HepG2 (cell line): ENCODE results near the gene TNXB. TPM values are rescaled to one million over a fixed set of nuclear protein-coding genes. Genes with fewer than 3 reads are reported as not detected.

ENCODE experiments used
- IKZF4 ChIP-seq: sonication (generic); formaldehyde crosslinking; IDR thresholded peaks from 2 replicates; pipeline ENCODE4 v1.5.1; 2020; ENCODE audit warnings: borderline replicate concordance, mild to moderate bottlenecking, low read depth, missing genetic modification reagents; ENCODE audit errors: not compliant biosample characterization
- POGK ChIP-seq: sonication (generic); formaldehyde crosslinking; conservative IDR thresholded peaks from 2 replicates; pipeline ENCODE4 v1.8.0; 2022; ENCODE audit warnings: mild to moderate bottlenecking, moderate library complexity, missing genetic modification reagents
- RXRA ChIP-seq: sonication (generic); formaldehyde crosslinking; IDR thresholded peaks from 2 replicates; pipeline ENCODE4 v1.5.1; 2020; ENCODE audit warnings: missing genetic modification reagents
- SALL1 ChIP-seq: sonication (generic); formaldehyde crosslinking; IDR thresholded peaks from 2 replicates; pipeline ENCODE4 v1.8.0; 2022; ENCODE audit warnings: mild to moderate bottlenecking, missing genetic modification reagents
- ZNF160 ChIP-seq: sonication (generic); formaldehyde crosslinking; IDR thresholded peaks from 2 replicates; pipeline ENCODE4 v1.8.0; 2022; ENCODE audit warnings: mild to moderate bottlenecking, inconsistent platforms, missing genetic modification reagents
- ZNF777 ChIP-seq: sonication (generic); formaldehyde crosslinking; IDR thresholded peaks from 2 replicates; pipeline ENCODE4 v1.4.0; 2020; ENCODE audit warnings: missing genetic modification reagents
- polyA plus RNA-seq, 8 experiments: library from polyadenylated mRNA; depleted of rRNA in 3 of 8; stranded (reverse) in 7 of 8; unstranded in 1 of 8; fragments of >200 nt; fragmentation: Illumina TruSeq in 4 of 8; extraction: Trizol in 4 of 8; gene quantifications; 2 replicates each; pipeline versions ENCODE4 v1.2.1 to v1.2.3, GENCODE V29; 2011 to 2016; ENCODE audit warnings: low read depth in 4 of 8, missing spikeins in 1 of 8, mixed read lengths in 1 of 8; ENCODE audit not compliant: insufficient read depth in 1 of 8
- total RNA-seq, 5 experiments: library from RNA; depleted of rRNA; stranded (reverse); fragments of >200 nt; fragmentation: Illumina TruSeq; extraction: Trizol; gene quantifications; 2 replicates each; pipeline ENCODE4 v1.2.3, GENCODE V29; 2016; ENCODE audit warnings: low read depth in 1 of 5
- TF ChIP-seq, protein P1 (sequence below): sonication (generic); formaldehyde crosslinking; conservative IDR thresholded peaks from 2 replicates; pipeline ENCODE4 v1.5.0; 2020; ENCODE audit warnings: missing genetic modification reagents
- TF ChIP-seq, protein P2 (sequence below): sonication (generic); formaldehyde crosslinking; IDR thresholded peaks from 2 replicates; pipeline ENCODE4 v1.8.1; 2023; ENCODE audit warnings: mild to moderate bottlenecking, moderate library complexity, missing genetic modification reagents
- TF ChIP-seq, protein P3 (sequence below): sonication (generic); formaldehyde crosslinking; IDR thresholded peaks from 2 replicates; pipeline ENCODE4 v1.5.1; 2020; ENCODE audit warnings: missing genetic modification reagents, mild to moderate bottlenecking, borderline replicate concordance
- TF ChIP-seq, protein P4 (sequence below): IDR thresholded peaks from 2 replicates; pipeline ENCODE4 v1.4.0; 2020; ENCODE audit warnings: mild to moderate bottlenecking, missing genetic modification reagents
- TF ChIP-seq, protein P5 (sequence below): sonication (generic); formaldehyde crosslinking; IDR thresholded peaks from 2 replicates; pipeline ENCODE4 v1.4.0; 2020; ENCODE audit warnings: mild to moderate bottlenecking, low read depth, missing genetic modification reagents

The TNXB gene
- total and polyA plus RNA-seq, 2 of the 13 experiments (the other 11 are each of a cell fraction or from before 2014, with no cell fraction given) = 1.6 to 2.7 TPM

GRCh38 chr6:32096394-32097258 is 12.5 kb downstream of the TNXB start (continued):
- TF ChIP-seq, protein P1, sequence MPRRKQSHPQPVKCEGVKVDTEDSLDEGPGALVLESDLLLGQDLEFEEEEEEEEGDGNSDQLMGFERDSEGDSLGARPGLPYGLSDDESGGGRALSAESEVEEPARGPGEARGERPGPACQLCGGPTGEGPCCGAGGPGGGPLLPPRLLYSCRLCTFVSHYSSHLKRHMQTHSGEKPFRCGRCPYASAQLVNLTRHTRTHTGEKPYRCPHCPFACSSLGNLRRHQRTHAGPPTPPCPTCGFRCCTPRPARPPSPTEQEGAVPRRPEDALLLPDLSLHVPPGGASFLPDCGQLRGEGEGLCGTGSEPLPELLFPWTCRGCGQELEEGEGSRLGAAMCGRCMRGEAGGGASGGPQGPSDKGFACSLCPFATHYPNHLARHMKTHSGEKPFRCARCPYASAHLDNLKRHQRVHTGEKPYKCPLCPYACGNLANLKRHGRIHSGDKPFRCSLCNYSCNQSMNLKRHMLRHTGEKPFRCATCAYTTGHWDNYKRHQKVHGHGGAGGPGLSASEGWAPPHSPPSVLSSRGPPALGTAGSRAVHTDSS (CRISPR knock-in tag) = 0 out of 2 replicates have a peak, but pooled peaks have one; percentile 58
- TF ChIP-seq, protein P2, sequence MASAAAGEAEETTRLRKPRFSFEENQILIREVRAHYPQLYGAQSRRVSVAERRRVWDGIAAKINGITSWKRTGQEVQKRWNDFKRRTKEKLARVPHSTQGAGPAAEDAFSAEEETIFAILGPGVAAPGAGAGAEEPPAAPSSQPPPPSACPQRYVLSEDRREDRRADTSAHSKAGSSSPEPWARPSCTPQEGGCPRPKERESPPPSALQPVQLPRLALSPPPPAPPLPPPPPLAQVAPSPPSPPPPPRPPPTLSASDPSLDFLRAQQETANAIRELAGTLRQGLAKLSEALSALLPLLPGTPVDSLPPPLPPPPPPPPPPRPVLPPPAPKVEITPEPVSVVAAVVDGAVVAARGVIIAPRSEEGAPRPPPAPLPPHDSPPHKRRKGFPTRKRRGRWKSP = peak; percentile 27; the same call in 1 of the 2 replicates
- TF ChIP-seq IKZF4 (CRISPR knock-in tag) = peak; percentile 55
- TF ChIP-seq, protein P3, sequence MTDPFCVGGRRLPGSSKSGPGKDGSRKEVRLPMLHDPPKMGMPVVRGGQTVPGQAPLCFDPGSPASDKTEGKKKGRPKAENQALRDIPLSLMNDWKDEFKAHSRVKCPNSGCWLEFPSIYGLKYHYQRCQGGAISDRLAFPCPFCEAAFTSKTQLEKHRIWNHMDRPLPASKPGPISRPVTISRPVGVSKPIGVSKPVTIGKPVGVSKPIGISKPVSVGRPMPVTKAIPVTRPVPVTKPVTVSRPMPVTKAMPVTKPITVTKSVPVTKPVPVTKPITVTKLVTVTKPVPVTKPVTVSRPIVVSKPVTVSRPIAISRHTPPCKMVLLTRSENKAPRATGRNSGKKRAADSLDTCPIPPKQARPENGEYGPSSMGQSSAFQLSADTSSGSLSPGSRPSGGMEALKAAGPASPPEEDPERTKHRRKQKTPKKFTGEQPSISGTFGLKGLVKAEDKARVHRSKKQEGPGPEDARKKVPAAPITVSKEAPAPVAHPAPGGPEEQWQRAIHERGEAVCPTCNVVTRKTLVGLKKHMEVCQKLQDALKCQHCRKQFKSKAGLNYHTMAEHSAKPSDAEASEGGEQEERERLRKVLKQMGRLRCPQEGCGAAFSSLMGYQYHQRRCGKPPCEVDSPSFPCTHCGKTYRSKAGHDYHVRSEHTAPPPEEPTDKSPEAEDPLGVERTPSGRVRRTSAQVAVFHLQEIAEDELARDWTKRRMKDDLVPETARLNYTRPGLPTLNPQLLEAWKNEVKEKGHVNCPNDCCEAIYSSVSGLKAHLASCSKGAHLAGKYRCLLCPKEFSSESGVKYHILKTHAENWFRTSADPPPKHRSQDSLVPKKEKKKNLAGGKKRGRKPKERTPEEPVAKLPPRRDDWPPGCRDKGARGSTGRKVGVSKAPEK (CRISPR knock-in tag) = no peak
- peak; percentile 83 for TF ChIP-seq ZNF777 (CRISPR knock-in tag)
- TF ChIP-seq POGK (CRISPR knock-in tag) = 0 out of 2 replicates have a peak, but pooled peaks have one; percentile 39
- TF ChIP-seq, protein P4, sequence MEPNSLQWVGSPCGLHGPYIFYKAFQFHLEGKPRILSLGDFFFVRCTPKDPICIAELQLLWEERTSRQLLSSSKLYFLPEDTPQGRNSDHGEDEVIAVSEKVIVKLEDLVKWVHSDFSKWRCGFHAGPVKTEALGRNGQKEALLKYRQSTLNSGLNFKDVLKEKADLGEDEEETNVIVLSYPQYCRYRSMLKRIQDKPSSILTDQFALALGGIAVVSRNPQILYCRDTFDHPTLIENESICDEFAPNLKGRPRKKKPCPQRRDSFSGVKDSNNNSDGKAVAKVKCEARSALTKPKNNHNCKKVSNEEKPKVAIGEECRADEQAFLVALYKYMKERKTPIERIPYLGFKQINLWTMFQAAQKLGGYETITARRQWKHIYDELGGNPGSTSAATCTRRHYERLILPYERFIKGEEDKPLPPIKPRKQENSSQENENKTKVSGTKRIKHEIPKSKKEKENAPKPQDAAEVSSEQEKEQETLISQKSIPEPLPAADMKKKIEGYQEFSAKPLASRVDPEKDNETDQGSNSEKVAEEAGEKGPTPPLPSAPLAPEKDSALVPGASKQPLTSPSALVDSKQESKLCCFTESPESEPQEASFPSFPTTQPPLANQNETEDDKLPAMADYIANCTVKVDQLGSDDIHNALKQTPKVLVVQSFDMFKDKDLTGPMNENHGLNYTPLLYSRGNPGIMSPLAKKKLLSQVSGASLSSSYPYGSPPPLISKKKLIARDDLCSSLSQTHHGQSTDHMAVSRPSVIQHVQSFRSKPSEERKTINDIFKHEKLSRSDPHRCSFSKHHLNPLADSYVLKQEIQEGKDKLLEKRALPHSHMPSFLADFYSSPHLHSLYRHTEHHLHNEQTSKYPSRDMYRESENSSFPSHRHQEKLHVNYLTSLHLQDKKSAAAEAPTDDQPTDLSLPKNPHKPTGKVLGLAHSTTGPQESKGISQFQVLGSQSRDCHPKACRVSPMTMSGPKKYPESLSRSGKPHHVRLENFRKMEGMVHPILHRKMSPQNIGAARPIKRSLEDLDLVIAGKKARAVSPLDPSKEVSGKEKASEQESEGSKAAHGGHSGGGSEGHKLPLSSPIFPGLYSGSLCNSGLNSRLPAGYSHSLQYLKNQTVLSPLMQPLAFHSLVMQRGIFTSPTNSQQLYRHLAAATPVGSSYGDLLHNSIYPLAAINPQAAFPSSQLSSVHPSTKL = peak; percentile 10; the same call in 1 of the 2 replicates
- TF ChIP-seq, protein P5, sequence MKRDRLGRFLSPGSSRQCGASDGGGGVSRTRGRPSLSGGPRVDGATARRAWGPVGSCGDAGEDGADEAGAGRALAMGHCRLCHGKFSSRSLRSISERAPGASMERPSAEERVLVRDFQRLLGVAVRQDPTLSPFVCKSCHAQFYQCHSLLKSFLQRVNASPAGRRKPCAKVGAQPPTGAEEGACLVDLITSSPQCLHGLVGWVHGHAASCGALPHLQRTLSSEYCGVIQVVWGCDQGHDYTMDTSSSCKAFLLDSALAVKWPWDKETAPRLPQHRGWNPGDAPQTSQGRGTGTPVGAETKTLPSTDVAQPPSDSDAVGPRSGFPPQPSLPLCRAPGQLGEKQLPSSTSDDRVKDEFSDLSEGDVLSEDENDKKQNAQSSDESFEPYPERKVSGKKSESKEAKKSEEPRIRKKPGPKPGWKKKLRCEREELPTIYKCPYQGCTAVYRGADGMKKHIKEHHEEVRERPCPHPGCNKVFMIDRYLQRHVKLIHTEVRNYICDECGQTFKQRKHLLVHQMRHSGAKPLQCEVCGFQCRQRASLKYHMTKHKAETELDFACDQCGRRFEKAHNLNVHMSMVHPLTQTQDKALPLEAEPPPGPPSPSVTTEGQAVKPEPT = 0 out of 2 replicates have a peak, but pooled peaks have one; percentile 70
- TF ChIP-seq SALL1 (CRISPR knock-in tag) = peak; percentile 26; the same call in 1 of the 2 replicates
- no peak for TF ChIP-seq ZNF160
- TF ChIP-seq RXRA (CRISPR knock-in tag) = 0 out of 2 replicates have a peak, but pooled peaks have one; percentile 10
